ENCODE measurements around the gene PRAMEF17. TPM values are rescaled to one million over a fixed set of nuclear protein-coding genes. Genes with fewer than 3 reads are reported as not detected.

The PRAMEF17 gene
- total RNA-seq, 1 donor from 2014 or later = not detected

Other genes starting within 250 kb of the PRAMEF17 start
- gene PRAMEF26, start 233.6 kb upstream of the PRAMEF17 start, total RNA-seq = not detected in 2 replicates
- gene HNRNPCL4, start 224.0 kb upstream of the PRAMEF17 start, total RNA-seq = not detected in 2 replicates
- gene PRAMEF9, start 217.8 kb upstream of the PRAMEF17 start, total RNA-seq = not detected in 2 replicates
- gene PRAMEF13, start 188.2 kb upstream of the PRAMEF17 start, total RNA-seq = not detected in 2 replicates
- not detected in 2 replicates for gene PRAMEF18, start 163.5 kb upstream of the PRAMEF17 start, total RNA-seq
- not detected in 2 replicates for gene PRAMEF5, start 135.4 kb upstream of the PRAMEF17 start, total RNA-seq
- gene PRAMEF8, start 104.5 kb upstream of the PRAMEF17 start, total RNA-seq = 0.20 TPM in 1 of 2 replicates, not detected in the other
- not detected in 2 replicates for gene PRAMEF33, start 86.1 kb upstream of the PRAMEF17 start, total RNA-seq
- not detected in 2 replicates for gene PRAMEF15, start 74.1 kb upstream of the PRAMEF17 start, total RNA-seq
- 0.20 TPM in 1 of 2 replicates, not detected in the other for gene PRAMEF14, start 42.5 kb upstream of the PRAMEF17 start, total RNA-seq
- gene PRAMEF19, start 17.7 kb upstream of the PRAMEF17 start, total RNA-seq = not detected in 2 replicates
- not detected in 2 replicates for gene PRAMEF20, start 20.8 kb downstream of the PRAMEF17 start, total RNA-seq
- not detected in 2 replicates for gene LRRC38, start 124.4 kb downstream of the PRAMEF17 start, total RNA-seq
- gene PDPN, start 194.2 kb downstream of the PRAMEF17 start, total RNA-seq = 39.7 and 59.2 TPM in 2 replicates

Measured in astrocyte (in vitro differentiated cells and primary cell).